Gastroesophageal sphincter (tissue), 4 donors: ENCODE data around the gene C1orf116. TPM values are rescaled to one million over a fixed set of nuclear protein-coding genes. Genes with fewer than 3 reads are reported as not detected.

Experiments used
- ATAC-seq: fragments of 150-250 bp; one replicate; pipeline ENCODE4 v1.9.1; 2016; ENCODE audit warnings: mild to moderate bottlenecking, moderate library complexity
- H3K27ac ChIP-seq, 4 donors: fragments of 200-600 bp; sonication (generic) in 3 of 4; 1 replicate in 3 of 4; 2 replicates in 1 of 4; pipeline ENCODE4 v1.5.1; 2016 to 2019
- H3K27me3 ChIP-seq: fragments of 200-600 bp; sonication (generic); one replicate; pipeline ENCODE4 v1.5.1; 2019
- H3K36me3 ChIP-seq, 2 donors: fragments of 200-600 bp; sonication (generic); one replicate each; pipeline ENCODE4 v1.5.1; 2019; ENCODE audit warnings: control low read depth in 1 of 2
- H3K4me1 ChIP-seq, 3 donors: fragments of 200-600 bp; sonication (generic); 1 replicate in 2 of 3; 2 replicates in 1 of 3; pipeline ENCODE4 v1.5.1; 2016 to 2019; ENCODE audit warnings: control low read depth in 2 of 3
- H3K4me3 ChIP-seq, 2 donors: fragments of 200-600 bp; sonication (generic); one replicate each; pipeline ENCODE4 v1.5.1; 2019; ENCODE audit warnings: mild to moderate bottlenecking in 1 of 2, moderate library complexity in 1 of 2
- H3K9me3 ChIP-seq, 3 donors: fragments of 200-600 bp; sonication (generic); one replicate each; pipeline ENCODE4 v1.5.1; 2017 to 2019; ENCODE audit warnings: control low read depth in 2 of 3
- CTCF ChIP-seq, 4 experiments: fragments of 200-600 bp in 2 of 4; fragments of 450-650 bp in 2 of 4; sonication (generic) in 1 of 4; IDR thresholded peaks; one replicate each; pipeline ENCODE4 v1.5.1; 2017 to 2019; ENCODE audit warnings: antibody characterized with exemption in 4 of 4, mild to moderate bottlenecking in 2 of 4, moderate library complexity in 2 of 4
- EP300 ChIP-seq: sonication (generic); formaldehyde crosslinking; IDR thresholded peaks from one replicate; pipeline ENCODE4 v1.6.1; 2017; ENCODE audit warnings: antibody characterized with exemption, mild to moderate bottlenecking
- POLR2A ChIP-seq, 2 donors: fragments of 450-650 bp; IDR thresholded peaks; one replicate each; pipeline ENCODE4 v1.6.1; 2017; ENCODE audit warnings: antibody characterized with exemption in 2 of 2, mild to moderate bottlenecking in 2 of 2, moderate library complexity in 1 of 2
- POLR2AphosphoS5 ChIP-seq: sonication (generic); formaldehyde crosslinking; IDR thresholded peaks from one replicate; pipeline ENCODE4 v1.6.1; 2017; ENCODE audit warnings: antibody characterized with exemption
- WGBS, 2 donors: methylation state at CpG; one replicate each; pipeline ENCODE4 v1.1.5; 2018; ENCODE audit warnings: low coverage in 1 of 2; 5-methylcytosine and 5-hydroxymethylcytosine counted together
- total RNA-seq, 4 donors: library from RNA; depleted of rRNA; stranded (reverse); fragments of >200 nt; gene quantifications; one replicate each; pipeline ENCODE4 v1.1.0, GENCODE V29; 2016

Gene C1orf116
- total RNA-seq, 4 donors from 2014 or later = 0.19 to 3.7 (median 1.4) TPM; not detected in 1

DNA sequence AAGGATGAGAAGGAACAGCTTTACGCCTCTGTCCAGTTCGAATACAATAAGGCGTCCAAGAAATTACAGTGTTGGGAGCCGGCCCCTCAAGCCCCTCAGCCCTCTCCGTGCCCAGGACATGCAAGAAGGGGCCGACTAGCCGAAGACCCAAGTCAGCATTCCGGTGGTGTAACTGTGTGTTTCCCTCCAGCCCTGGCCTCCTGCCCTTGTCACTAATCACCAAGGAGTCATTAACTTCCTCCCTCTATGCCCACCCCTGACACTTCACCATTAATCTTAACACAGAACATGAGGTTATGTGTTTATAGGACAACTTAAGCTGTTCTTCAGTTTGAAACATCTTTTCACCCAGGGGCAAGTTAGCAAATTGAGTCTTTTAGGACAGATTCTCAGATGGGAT lies 39.7 kb upstream of the C1orf116 start:
- Histone ChIP-seq H3K27ac (no peak overlapping the region), H3K27me3 (no peaks in the 10 kb centered on the region), H3K9me3 (no peaks in the 10 kb centered on the region), H3K4me3 (no peak overlapping the region), H3K36me3 (peaks cover 0 to 80% of the 10 kb centered on the region in 2 donors), H3K4me1 (peaks cover 0 to 8% (median 7%) of the 10 kb centered on the region in 3 donors)
- no peak for ATAC-seq
- WGBS, 2 donors = 90% methylated on average over 3 of the region's 8 CpGs; no CpG with 5 or more reads in 1 of the 2 donors
- TF ChIP-seq EP300 (no peak), POLR2A (IDR thresholded peaks at IDR 0.05) (no peak), POLR2AphosphoS5 (no peak), CTCF (IDR thresholded peaks at IDR 0.05) (no peak)

DNA sequence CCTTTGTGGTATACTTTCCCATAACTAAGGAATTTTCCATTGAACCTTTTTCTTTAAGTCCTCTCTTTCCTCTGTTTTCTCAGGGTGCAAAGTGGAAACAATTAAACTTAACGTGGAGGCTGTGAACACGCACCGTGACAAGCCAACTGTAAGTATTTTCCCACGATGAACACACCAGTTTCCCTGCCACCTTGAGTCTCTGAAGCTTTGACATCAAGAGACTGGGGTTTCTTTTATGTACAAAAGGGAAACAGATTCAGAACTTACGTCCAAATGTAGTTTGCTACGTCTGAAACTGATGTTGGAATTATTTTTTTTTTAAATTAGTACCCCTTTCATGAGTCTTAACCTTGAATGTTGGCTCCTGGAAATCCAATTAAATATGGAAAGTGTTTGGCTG lies 38.9 kb upstream of the C1orf116 start:
- WGBS, 2 donors = 88 to 94% methylated on average over 6 of the region's 6 CpGs
- no peak overlapping the region for H3K27ac ChIP-seq
- ATAC-seq = no peak
- H3K9me3 ChIP-seq = no peaks in the 10 kb centered on the region
- peaks cover 0 to 88% of the 10 kb centered on the region in 2 donors for H3K36me3 ChIP-seq
- H3K27me3 ChIP-seq = no peaks in the 10 kb centered on the region
- no peaks in the 10 kb centered on the region for H3K4me1 ChIP-seq
- H3K4me3 ChIP-seq = no peak overlapping the region
- TF ChIP-seq EP300 = no peak
- TF ChIP-seq CTCF (IDR thresholded peaks at IDR 0.05) = no peak
- TF ChIP-seq POLR2A (IDR thresholded peaks at IDR 0.05) = no peak
- no peak for TF ChIP-seq POLR2AphosphoS5

DNA sequence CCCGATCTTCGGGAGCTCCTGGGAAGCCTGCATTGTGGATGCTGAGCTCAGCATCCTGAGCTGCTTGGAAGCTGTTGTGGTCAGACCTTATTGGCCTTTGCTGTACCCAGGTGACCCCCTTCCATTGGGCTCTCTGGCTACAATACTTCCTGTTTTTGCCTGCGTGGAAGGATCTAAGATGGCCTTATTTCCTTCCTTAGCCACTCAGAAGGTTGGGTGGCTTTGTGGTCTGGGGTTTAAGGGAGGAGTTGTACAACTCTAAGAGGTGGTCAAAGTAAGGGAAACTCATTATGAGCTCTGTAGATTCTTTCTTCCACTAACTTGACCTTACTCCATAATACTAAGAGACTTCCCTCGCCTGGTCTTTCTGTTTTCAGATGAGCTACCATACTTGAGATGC lies 38.3 kb upstream of the C1orf116 start:
- no peak overlapping the region for H3K4me3 ChIP-seq
- H3K27ac ChIP-seq = no peak overlapping the region
- WGBS, 2 donors = 88 to 95% methylated on average over 2 to 3 of the region's 4 CpGs
- H3K4me1 ChIP-seq = no peaks in the 10 kb centered on the region
- H3K9me3 ChIP-seq = no peaks in the 10 kb centered on the region
- TF ChIP-seq CTCF (IDR thresholded peaks at IDR 0.05) = no peak
- TF ChIP-seq POLR2A (IDR thresholded peaks at IDR 0.05) = no peak
- TF ChIP-seq EP300 = no peak
- no peak for TF ChIP-seq POLR2AphosphoS5
- no peaks in the 10 kb centered on the region for H3K27me3 ChIP-seq
- no peak for ATAC-seq
- peaks cover 0 to 92% of the 10 kb centered on the region in 2 donors for H3K36me3 ChIP-seq

GRCh38 chr1:207069858-207070506 lies 37.4 kb upstream of the C1orf116 start:
- no peak overlapping the region for H3K4me3 ChIP-seq
- peaks cover 0 to 98% of the 10 kb centered on the region in 2 donors for H3K36me3 ChIP-seq
- TF ChIP-seq POLR2A (IDR thresholded peaks at IDR 0.05) (no peak), POLR2AphosphoS5 (no peak), EP300 (no peak), CTCF (IDR thresholded peaks at IDR 0.05) (no peak)
- H3K4me1 ChIP-seq = no peaks in the 10 kb centered on the region
- H3K27me3 ChIP-seq = no peaks in the 10 kb centered on the region
- WGBS, 2 donors = no CpG with 5 or more reads among the region's 5 CpGs
- no peak overlapping the region for H3K27ac ChIP-seq
- no peaks in the 10 kb centered on the region for H3K9me3 ChIP-seq
- ATAC-seq = no peak

GRCh38 chr1:207069061-207069460 lies 36.5 kb upstream of the C1orf116 start:
- H3K4me3 ChIP-seq = no peak overlapping the region
- no peak overlapping the region for H3K27ac ChIP-seq
- H3K27me3 ChIP-seq = no peaks in the 10 kb centered on the region
- TF ChIP-seq EP300 (no peak), POLR2AphosphoS5 (no peak), CTCF (IDR thresholded peaks at IDR 0.05) (no peak), POLR2A (IDR thresholded peaks at IDR 0.05) (no peak)
- peaks cover 0 to 98% of the 10 kb centered on the region in 2 donors for H3K36me3 ChIP-seq
- no peaks in the 10 kb centered on the region for H3K9me3 ChIP-seq
- H3K4me1 ChIP-seq = no peaks in the 10 kb centered on the region
- ATAC-seq = no peak
- 90% methylated on average over 2 of the region's 3 CpGs; no CpG with 5 or more reads in 1 of the 2 donors for WGBS, 2 donors
